Loucy (cell line): ENCODE results near the gene RUFY2.

Experiments used
- EZH2phosphoT487 ChIP-seq: fragments of 200-600 bp; IDR thresholded peaks from 2 replicates; pipeline ENCODE4 v1.6.1; 2018; ENCODE audit warnings: antibody characterized with exemption, mild to moderate bottlenecking, moderate library complexity, borderline replicate concordance
- TF ChIP-seq, protein P1 (sequence below): fragments of 200-600 bp; sonication (generic); conservative IDR thresholded peaks from 2 replicates; pipeline ENCODE4 v1.5.1; 2014; ENCODE audit warnings: mild to moderate bottlenecking, antibody characterized with exemption, low read length

DNA sequence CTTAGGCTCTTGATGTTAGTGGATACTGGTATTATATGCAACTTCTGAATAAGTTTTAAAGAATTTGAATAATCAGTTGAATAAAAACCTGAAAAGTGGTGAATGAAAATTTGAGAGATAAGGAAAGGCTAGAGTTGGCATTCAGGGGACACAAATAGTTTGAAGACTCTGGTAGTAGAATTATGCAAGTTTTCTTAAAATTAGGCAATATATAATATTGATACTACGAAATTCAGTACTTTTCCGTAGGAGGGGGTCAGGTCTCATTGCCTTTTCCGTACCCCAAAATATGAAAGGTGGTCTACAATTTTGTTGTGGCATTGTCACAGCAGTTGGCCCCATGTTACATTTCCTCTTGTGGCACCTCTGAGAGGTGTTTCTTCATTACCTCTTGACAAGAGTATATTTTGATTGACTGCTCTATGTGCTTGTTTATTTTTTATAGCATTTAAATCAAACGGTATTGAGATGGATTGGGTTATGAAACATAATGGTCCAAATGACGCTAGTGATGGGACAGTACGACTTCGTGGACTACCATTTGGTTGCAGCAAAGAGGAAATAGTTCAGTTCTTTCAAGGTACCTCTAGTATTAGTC is 70.2 kb downstream of the RUFY2 start:
- TF ChIP-seq, protein P1, sequence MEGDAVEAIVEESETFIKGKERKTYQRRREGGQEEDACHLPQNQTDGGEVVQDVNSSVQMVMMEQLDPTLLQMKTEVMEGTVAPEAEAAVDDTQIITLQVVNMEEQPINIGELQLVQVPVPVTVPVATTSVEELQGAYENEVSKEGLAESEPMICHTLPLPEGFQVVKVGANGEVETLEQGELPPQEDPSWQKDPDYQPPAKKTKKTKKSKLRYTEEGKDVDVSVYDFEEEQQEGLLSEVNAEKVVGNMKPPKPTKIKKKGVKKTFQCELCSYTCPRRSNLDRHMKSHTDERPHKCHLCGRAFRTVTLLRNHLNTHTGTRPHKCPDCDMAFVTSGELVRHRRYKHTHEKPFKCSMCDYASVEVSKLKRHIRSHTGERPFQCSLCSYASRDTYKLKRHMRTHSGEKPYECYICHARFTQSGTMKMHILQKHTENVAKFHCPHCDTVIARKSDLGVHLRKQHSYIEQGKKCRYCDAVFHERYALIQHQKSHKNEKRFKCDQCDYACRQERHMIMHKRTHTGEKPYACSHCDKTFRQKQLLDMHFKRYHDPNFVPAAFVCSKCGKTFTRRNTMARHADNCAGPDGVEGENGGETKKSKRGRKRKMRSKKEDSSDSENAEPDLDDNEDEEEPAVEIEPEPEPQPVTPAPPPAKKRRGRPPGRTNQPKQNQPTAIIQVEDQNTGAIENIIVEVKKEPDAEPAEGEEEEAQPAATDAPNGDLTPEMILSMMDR, result no peak
- no peak for TF ChIP-seq EZH2phosphoT487
